ENCODE measurements around the gene SNX9.
"Not testable (repeated sequence)": the region's sequence is repeated elsewhere in the genome, so short reads cannot be mapped to it uniquely, and the experiment has no call there.

The SNX9 gene

GRCh38 chr6:157967020-157967419 lies 144.0 kb downstream of the SNX9 start:
- TF ChIP-seq CTCF (IDR thresholded peaks at IDR 0.05; ENCODE audit: insufficient read depth, low read length, poor library complexity, severe bottlenecking), result no peak
- no peak for DNase-seq (ENCODE audit: extremely low read depth, insufficient read length)
- no peaks in the 10 kb centered on the region for H3K27me3 ChIP-seq (replicated peaks; ENCODE audit: control insufficient read depth, insufficient read depth, low read length)

GRCh38 chr6:157967486-157967885 lies 144.4 kb downstream of the SNX9 start:
- DNase-seq (ENCODE audit: extremely low read depth, insufficient read length), result no peak

More at GRCh38 chr6:157967020-157967419, 144.0 kb downstream of the SNX9 start:
- Histone ChIP-seq H3K36me3 (ENCODE audit: control insufficient read depth, insufficient read depth, low read length) (no peaks in the 10 kb centered on the region), H3K4me3 (replicated peaks; ENCODE audit: low read depth, low read length) (no peak overlapping the region)

GRCh38 chr6:157972177-157972576 lies 149.1 kb downstream of the SNX9 start:
- not testable (repeated sequence) for H3K4me3 ChIP-seq (replicated peaks; ENCODE audit: low read depth, low read length); H3K36me3 ChIP-seq (ENCODE audit: control insufficient read depth, insufficient read depth, low read length); DNase-seq (ENCODE audit: extremely low read depth, insufficient read length); H3K27me3 ChIP-seq (replicated peaks; ENCODE audit: control insufficient read depth, insufficient read depth, low read length)

More at GRCh38 chr6:157967486-157967885, 144.4 kb downstream of the SNX9 start:
- no peaks in the 10 kb centered on the region for H3K36me3 ChIP-seq (ENCODE audit: control insufficient read depth, insufficient read depth, low read length)
- H3K27me3 ChIP-seq (replicated peaks; ENCODE audit: control insufficient read depth, insufficient read depth, low read length), result no peaks in the 10 kb centered on the region
- TF ChIP-seq CTCF (IDR thresholded peaks at IDR 0.05; ENCODE audit: insufficient read depth, low read length, poor library complexity, severe bottlenecking), result no peak
- no peak overlapping the region for H3K4me3 ChIP-seq (replicated peaks; ENCODE audit: low read depth, low read length)

- TF ChIP-seq CTCF (IDR thresholded peaks at IDR 0.05; ENCODE audit: insufficient read depth, low read length, poor library complexity, severe bottlenecking), result no peak
- DNase-seq (ENCODE audit: extremely low read depth, insufficient read length), result no peak
- H3K4me3 ChIP-seq (replicated peaks; ENCODE audit: low read depth, low read length), result no peak overlapping the region
Observed at GRCh38 chr6:157974341-157974894, 151.4 kb downstream of the SNX9 start.

GRCh38 chr6:157974967-157975366 lies 151.9 kb downstream of the SNX9 start:
- H3K4me3 ChIP-seq (replicated peaks; ENCODE audit: low read depth, low read length), result no peak overlapping the region
- no peak for DNase-seq (ENCODE audit: extremely low read depth, insufficient read length)
- no peaks in the 10 kb centered on the region for H3K36me3 ChIP-seq (ENCODE audit: control insufficient read depth, insufficient read depth, low read length)
- H3K27me3 ChIP-seq (replicated peaks; ENCODE audit: control insufficient read depth, insufficient read depth, low read length), result no peaks in the 10 kb centered on the region; the same call in 1 of the 2 replicates
- no peak for TF ChIP-seq CTCF (IDR thresholded peaks at IDR 0.05; ENCODE audit: insufficient read depth, low read length, poor library complexity, severe bottlenecking)

More at GRCh38 chr6:157974341-157974894, 151.4 kb downstream of the SNX9 start:
- Histone ChIP-seq H3K27me3 (replicated peaks; ENCODE audit: control insufficient read depth, insufficient read depth, low read length) (no peaks in the 10 kb centered on the region; the same call in 1 of the 2 replicates), H3K36me3 (ENCODE audit: control insufficient read depth, insufficient read depth, low read length) (no peaks in the 10 kb centered on the region)

- H3K4me3 ChIP-seq (replicated peaks; ENCODE audit: low read depth, low read length), result no peak overlapping the region
- no peaks in the 10 kb centered on the region; the same call in 1 of the 2 replicates for H3K27me3 ChIP-seq (replicated peaks; ENCODE audit: control insufficient read depth, insufficient read depth, low read length)
- no peak for TF ChIP-seq CTCF (IDR thresholded peaks at IDR 0.05; ENCODE audit: insufficient read depth, low read length, poor library complexity, severe bottlenecking)
- no peak for DNase-seq (ENCODE audit: extremely low read depth, insufficient read length)
- H3K36me3 ChIP-seq (ENCODE audit: control insufficient read depth, insufficient read depth, low read length), result no peaks in the 10 kb centered on the region
Observed at GRCh38 chr6:157975456-157975855, 152.4 kb downstream of the SNX9 start.
